Bronchial epithelial cell (primary cell): ENCODE data around the gene NOL4L. TPM values are rescaled to one million over a fixed set of nuclear protein-coding genes. Genes with fewer than 3 reads are reported as not detected.

Experiments used
- DNase-seq: peaks from one replicate; pipeline ENCODE4 v3.0.0-alpha.2; 2010; ENCODE audit warnings: low read depth
- FAIRE-seq: peaks from 2 replicates; lab custom pipeline; 2011; peaks lifted over from hg19 to GRCh38; lab: Jason Lieb, UNC
- H3K27me3 ChIP-seq: 2 replicates; pipeline ENCODE4 v1.5.1; 2011; ENCODE audit warnings: low read length; ENCODE audit not compliant: control insufficient read depth, insufficient read depth
- H3K36me3 ChIP-seq: 2 replicates; pipeline ENCODE4 v1.5.1; 2011; ENCODE audit warnings: low read length; ENCODE audit not compliant: control insufficient read depth, insufficient read depth
- H3K4me3 ChIP-seq: 2 replicates; pipeline ENCODE4 v1.5.1; 2011; ENCODE audit warnings: mild to moderate bottlenecking, low read depth, low read length, control low read depth
- CTCF ChIP-seq: IDR thresholded peaks from 2 replicates; pipeline ENCODE4 v1.5.1; 2011; ENCODE audit warnings: mild to moderate bottlenecking, moderate library complexity, low read length, control low read depth, inconsistent platforms; ENCODE audit not compliant: insufficient read depth, severe bottlenecking
- total RNA-seq: library from RNA; depleted of rRNA; stranded (reverse); fragments of >200 nt; gene quantifications from 2 replicates; pipeline ENCODE4 v1.2.1, GENCODE V29; 2014

Gene NOL4L
- total RNA-seq, 1 donor from 2014 or later = 1.8 TPM

DNA sequence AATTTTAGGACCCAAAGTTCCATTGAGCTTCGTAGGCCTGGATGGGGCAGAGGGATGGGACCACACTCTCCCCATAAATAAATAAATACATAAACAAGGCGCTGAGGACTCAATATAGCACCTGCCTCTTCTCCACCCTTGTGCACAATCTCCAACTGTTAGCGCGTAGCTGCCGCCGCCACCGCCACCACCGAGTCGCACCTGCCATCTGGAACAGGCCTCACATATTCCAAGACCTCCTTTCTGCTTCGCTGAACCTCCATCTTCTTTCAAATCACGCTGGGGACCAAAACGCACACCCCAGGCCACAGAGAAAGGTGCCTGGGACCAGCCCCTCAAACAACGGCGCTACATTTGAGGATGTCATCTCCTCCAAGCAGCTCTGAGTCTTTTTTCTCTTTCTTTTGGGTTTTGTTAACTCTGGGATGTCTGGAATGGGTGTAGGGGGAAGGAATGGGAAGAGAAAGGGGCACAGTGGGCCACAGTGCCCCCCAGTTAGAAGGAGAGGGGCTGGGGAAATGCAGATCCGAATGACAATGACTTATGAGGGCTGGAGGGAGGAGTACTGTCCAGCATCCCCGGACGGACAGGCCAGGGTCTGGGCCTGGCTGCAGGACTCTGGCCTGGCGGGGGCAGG lies 49.7 kb downstream of the NOL4L start:
- H3K4me3 ChIP-seq = no peak overlapping the region
- FAIRE-seq = no peak
- TF ChIP-seq CTCF = no peak

GRCh38 chr20:32534661-32535240 lies 50.4 kb downstream of the NOL4L start:
- Histone ChIP-seq H3K27me3 (peaks cover 5% of the 10 kb centered on the region), H3K36me3 (no peaks in the 10 kb centered on the region), H3K4me3 (no peak overlapping the region)
- TF ChIP-seq CTCF = no peak
- DNase-seq (peak; percentile 27), FAIRE-seq (no peak)

More for the DNA sequence above, 49.7 kb downstream of the NOL4L start:
- H3K27me3 ChIP-seq = peaks cover 5% of the 10 kb centered on the region
- H3K36me3 ChIP-seq = no peaks in the 10 kb centered on the region
- no peak for DNase-seq

DNA sequence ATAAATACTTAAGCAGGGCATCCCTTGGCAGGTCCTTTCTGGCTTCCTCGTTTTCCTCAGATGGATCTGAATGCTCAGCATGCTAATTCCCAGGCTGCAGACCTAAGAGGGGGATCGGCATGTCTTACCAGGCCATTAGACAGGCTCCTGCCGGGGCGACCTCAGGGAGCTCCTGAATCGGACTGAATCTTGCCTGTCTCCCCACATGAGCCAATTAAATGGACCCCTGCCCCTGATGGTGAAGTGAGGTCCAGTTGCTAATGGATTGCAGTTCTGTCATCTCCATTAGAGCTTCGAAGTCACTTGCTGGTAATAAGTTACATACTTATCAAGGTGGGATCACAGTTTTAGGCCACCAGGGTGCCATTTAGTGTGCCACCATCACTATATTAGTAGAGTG lies 51.4 kb downstream of the NOL4L start:
- Histone ChIP-seq H3K27me3 (peaks cover 7% of the 10 kb centered on the region), H3K4me3 (no peak overlapping the region), H3K36me3 (no peaks in the 10 kb centered on the region)
- no peak for TF ChIP-seq CTCF
- DNase-seq = no peak
- FAIRE-seq = no peak

GRCh38 chr20:32532246-32532645 lies 52.9 kb downstream of the NOL4L start:
- no peak for FAIRE-seq
- H3K36me3 ChIP-seq = no peaks in the 10 kb centered on the region

GRCh38 chr20:32528905-32529670 lies 56.0 kb downstream of the NOL4L start:
- no peaks in the 10 kb centered on the region for H3K36me3 ChIP-seq
- FAIRE-seq (no peak), DNase-seq (no peak)
- H3K27me3 ChIP-seq = peaks cover 13% of the 10 kb centered on the region
- TF ChIP-seq CTCF = no peak
- no peak overlapping the region for H3K4me3 ChIP-seq

More at GRCh38 chr20:32532246-32532645, 52.9 kb downstream of the NOL4L start:
- H3K4me3 ChIP-seq = no peak overlapping the region
- no peak for TF ChIP-seq CTCF
- peaks cover 12% of the 10 kb centered on the region for H3K27me3 ChIP-seq
- no peak for DNase-seq
